NOMO-1 treated with dmso at 0.1 percent for 144 hours (cell line): ENCODE measurements around the gene POLR2E.
A peak's percentile ranks its signal among the peaks of the same experiment; 100 is the strongest.

Source experiments
- DNase-seq: peaks from one replicate; lab custom pipeline; 2025; ENCODE audit not compliant: unreplicated experiment; lab: John Stamatoyannopoulos, UW

The POLR2E gene

DNA sequence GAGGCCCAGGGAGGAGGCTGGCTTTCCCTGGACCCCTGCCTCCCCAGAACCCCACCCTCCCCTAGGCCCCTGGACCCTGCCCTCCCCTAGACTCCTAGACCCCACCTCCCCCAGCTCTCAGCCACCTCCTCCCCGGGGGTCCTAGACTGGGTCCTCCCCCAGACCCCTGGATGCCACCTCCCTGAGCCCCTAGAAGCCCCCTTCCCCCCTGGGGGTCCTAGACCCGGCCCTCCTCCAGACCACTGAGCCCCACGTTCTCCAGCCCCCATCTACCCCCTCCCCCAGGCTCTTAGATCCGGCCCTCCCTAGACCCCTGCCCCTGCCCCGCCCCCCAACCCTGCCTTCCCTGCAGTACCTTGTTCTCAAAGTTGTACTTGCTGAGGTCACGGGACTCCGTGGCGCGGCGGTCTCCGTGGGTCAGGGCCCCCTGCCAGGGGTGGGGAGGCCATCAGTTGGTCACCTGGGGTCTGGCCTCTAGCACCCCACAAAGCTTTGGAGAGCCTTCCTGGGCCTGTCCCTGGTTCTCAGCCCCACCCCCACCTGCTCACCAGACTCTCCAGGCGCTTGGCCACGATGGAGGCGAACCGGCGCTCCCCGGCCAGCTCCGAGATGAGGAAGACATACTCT, 16.6 kb upstream of the POLR2E start:
- no peak for DNase-seq

DNA sequence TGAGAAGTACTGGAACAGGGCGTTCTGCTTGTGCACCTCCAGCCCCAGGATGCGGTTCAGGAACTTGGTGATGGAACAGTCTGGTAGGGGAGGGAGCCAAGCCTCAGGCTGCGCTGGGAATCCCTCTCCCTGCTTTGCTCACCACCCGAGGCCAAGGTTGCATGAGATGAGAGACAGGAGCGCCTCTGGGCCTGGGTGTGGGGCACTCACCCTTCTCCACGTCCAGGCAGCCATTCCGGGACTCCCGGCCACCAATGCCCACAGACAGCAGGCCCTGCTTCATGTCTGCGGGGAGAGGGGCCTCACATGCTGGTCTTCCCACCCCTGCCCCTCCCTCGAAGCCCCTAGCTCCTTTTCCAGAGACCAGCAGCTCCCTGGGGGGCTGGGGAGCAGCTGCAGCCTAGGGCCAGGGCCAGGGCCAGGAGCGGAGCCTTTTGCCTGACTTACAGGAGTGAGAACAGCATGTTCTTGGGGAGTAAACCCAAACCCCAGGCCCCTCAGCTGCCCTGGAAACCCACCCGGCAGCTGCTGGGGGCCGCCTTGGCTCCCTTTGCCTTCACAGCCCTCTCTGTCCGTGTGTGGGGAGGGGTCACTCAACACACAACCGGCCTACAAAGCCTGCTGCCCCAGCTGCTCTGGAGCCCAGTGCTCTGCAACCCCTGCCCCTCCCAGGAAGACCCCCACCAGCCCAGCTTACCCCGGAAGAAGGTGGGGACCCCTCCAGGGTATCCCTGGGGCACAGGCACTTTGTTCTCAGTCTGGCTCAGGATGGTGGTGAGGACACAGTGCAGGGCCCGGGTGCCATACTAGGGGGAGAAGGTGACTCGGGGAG, 15.8 kb upstream of the POLR2E start:
- no peak for DNase-seq

DNA sequence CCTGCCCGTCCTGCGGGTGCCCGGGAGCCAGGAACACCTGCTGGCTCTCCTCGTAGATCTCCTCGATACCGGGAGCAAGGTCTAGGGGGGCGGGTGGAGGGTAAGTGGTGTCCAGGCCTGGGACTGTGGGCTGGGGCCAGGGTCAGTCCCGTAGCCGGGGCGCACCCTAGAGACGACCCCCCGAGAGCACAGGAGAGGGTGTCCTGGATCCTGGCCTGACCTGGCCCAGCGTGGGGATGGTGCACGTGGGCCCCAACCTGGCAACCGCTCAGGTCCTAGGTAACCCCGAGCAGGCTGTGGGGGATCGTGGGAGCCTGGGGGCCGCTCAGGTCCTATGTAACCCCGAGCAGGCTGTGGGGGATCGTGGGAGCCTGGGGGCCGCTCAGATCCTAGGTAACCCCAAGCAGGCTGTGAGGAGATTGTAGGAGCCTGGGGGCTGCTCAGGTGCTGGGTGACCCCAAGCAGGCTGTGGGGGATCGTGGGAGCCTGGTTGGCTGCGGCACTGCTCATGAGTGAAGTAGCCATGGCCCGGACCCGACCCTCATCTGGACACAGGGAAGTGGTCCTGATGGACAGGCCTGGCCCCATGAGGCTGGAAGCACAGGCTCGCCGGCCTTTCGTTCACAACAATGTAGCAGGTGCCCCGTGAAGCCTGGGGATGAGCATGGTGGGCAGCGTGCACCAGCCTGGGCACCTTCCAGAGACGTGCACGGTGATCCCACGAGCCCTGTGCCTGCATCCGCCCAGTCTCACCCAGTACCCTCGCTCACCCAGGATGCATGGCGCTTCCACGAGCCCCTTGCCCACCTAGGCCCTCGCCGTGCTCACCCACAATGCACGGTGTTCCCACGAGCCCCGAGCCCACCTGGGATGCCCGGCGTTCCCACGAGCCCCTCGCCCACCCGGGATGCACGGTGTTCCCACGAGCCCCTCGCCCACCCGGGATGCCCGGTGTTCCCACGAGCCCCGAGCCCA, 14.8 kb upstream of the POLR2E start:
- no peak for DNase-seq

DNA sequence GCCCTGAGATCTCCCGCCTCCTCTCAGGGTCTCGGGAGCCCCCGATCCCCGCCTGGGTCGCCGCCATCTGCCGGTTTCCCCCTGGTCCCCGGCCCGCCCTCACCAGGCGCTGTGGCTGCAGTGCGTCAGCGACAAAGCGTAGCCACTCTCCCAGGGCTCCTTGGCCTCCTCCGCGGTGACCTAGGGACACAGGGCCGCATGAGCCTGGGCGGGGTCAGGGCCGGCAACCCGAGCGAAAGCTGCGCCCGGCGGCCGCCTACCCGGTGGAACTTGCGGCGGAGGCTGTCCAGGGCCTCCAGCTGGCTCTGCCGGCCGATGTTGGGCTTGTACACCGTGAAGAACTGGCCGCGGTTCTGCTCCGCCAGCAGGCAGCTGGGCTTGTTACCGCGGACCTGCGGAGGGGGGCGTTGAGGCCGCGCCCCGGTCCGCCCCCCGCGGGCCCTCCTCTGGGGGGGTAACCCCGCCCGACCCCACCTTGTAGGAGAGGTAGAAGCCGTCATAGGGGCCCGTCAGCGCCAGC, 13.9 kb upstream of the POLR2E start:
- DNase-seq = no peak

DNA sequence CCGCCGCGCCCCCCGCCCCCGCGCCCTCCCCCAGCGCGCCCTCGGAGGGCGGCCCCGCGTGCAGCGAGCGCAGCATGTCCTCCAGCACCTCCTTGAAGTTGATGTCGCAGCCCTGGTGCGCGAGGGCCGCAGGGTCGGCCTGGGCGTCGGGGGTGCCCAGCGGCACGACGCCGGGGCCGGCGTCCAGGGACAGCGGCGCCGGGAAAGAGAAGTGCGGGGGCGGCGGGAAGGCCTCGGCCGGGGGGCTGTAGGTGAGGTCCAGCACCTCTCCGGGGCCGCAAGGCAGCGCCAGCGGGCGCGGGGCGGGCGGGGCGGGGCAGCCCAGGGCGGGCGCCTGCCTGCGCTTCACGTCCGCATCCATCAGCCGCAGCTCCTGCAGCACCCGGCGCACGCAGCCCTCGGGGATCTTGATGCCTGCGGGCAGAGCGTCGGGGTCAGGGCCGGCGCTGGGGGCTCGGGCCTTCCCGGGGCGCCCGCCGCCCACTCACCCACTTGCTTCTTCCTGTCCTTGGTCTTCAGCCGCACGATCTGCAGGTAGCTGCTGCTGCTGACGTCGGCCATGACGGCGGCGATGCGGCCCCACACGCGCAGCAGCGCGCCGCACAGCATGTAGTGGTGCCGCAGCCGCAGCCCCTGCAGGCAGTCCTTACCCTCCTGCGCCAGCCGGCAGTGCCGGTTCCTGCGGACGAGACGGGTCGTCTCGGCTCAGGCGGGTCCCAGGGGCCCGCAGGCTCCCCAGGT, 13.3 kb upstream of the POLR2E start:
- no peak for DNase-seq

DNA sequence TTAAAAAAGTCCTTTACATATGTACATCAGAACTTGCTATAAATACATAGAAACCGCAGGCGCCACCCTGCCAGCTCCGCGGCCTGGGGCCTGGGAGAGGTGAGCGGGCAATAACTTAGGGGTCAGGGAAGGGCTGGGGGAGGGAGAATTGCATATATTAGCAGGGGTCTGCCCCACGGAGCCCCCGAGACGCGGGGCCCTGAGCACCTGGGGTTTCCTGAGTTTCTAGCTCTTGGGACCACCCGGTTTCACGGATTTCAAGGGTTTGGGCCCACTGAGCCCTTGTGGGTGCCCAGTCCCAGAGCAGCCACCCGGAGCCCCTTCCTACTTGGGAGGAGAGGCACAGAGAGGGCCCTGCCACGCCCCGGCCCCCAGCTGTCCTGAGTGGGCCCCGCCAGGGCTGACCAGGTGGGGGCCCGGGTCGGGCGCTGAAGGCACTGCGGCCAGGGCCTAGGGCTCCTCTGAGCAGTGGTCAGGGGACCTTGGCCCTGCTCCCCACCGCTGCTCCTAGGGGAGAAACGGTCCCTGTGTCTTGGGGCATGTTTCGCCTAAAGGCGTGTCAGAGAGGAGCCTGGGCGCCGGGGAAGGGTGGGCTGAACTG, 12.6 kb upstream of the POLR2E start:
- no peak for DNase-seq

DNA sequence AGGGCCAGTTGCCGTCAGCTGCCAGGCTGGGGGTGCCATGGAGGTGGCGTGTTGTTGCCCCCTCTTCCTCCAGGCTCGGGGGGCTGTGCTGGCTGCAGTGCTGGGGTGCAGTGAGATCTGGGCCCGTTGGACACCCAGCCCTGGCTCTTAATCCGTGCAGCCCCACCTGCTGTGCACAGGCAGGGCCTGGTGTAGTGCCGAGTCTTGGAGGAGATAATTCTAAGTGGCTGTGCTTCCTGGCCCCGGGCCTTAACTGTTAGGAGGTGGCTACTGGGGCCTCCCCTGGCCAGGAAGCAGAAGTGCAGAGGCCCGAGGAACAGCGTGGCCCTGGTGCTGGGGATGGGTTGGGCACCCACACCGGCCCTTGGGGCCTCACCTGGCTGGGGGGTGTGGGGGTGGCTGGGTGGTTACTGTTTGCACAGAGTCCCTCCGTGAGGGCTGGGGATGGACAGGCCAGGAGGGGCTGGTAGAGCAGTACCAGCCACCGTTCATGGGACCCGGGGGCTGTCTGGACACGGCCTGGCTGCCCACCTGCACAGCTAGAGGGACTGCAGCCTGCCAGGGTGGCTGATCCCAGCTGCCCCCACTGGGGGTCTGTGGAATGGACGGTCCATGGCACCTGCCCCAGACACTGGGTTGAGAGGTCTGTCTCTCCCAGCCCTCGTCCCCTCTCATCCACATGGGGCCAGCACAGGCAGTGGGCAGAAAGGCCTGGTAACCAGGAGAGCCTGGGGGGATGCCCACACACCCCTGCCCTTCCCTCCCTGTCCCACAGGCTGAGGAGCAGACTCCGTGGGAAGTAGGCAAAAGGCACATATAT, 11.9 kb upstream of the POLR2E start:
- peak; percentile 25 for DNase-seq

DNA sequence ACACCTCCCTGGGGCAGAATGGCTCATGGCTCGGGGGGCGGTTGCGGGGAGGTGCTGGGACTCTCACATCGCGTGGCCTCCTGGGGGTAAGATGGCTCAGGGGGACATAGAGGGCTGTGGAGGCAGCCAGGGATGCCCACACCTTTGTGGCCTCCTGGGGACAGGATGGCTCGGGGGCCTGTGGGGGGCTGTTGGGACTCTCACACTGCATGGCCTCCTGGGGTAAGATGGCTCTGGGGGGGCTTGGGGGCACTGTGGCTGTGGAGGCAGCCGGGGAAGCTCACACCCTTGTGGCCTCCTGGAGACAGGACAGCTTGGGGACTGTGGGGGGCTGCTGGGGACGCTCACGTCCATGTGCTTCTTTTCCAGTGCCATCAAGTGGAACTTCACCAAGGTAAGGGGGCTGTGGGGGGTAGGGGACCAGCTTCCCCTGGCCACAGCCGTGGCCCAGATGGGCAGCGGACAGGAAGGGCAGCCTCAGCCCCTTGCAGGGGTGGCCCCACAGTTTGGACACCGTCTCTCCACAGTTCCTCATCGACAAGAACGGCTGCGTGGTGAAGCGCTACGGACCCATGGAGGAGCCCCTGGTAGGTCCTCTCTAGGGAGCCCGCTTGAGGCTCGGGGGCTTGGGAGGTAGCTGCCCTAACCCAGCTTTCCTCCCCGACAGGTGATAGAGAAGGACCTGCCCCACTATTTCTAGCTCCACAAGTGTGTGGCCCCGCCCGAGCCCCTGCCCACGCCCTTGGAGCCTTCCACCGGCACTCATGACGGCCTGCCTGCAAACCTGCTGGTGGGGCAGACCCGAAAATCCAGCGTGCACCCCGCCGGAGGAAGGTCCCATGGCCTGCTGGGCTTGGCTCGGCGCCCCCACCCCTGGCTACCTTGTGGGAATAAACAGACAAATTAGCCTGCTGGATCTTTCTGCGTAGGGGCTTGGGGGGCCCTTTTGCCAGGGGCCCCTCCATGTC, 11.0 kb upstream of the POLR2E start:
- no peak for DNase-seq

DNA sequence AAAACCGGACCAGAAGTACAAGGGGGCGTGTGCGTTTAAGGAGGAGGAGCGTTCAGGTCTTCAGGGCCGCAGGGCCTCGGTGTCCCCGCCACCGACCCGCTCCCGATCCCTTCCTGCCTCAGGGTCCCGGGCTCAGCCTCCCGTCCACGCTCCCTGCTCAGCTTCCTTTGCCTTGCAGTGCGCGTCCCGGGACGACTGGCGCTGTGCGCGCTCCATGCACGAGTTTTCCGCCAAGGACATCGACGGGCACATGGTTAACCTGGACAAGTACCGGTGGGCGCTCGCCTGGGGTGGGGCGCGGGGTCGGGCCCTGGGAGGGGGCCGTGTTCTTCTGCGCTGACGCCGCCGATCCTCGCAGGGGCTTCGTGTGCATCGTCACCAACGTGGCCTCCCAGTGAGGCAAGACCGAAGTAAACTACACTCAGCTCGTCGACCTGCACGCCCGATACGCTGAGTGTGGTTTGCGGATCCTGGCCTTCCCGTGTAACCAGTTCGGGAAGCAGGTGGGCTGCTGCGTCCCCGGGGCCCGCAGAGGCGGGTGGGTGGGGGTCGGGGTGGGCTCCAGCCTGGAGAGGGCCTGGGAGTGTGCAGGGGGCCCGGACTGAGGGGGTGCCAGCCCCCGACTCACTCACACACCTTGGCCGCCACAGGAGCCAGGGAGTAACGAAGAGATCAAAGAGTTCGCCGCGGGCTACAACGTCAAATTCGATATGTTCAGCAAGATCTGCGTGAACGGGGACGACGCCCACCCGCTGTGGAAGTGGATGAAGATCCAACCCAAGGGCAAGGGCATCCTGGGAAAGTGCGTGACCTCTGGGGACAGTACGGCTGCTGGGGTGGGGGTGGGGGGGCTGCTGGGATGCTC, 10.1 kb upstream of the POLR2E start:
- no peak for DNase-seq

DNA sequence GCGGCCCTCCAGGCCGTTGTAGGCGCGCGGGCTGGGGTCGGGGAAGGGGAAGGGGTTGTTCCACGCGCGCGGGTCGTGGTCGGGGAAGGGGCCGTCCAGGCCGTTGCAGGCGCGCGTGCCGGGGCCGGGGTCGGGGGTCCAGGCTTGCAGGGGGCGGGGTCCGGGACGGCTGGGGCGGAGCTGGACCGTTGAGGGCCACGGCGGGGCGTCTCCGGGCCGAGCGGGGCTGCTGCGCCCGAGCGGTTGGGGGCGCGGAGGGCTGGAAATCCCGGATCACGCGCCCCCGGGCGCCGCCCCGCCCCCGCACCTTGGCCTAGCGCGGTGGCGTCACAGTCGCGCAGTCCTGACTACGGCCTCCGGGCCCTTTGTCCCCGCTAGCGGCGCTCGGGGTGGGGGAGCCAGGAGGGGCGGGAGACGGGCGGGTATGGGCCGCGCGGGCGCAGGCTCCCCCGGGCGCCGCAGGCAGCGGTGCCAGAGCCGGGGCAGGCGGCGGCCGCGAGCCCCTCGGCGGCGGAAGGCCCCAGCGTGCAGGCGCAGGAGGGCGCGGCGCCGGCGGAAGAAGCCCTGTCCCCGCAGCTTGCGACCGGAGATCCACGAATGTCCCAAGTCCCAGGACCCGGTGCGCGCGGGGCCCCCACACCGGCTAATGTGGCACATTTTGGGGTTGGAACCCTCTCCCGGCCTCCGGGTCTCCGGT, 9.3 kb upstream of the POLR2E start:
- DNase-seq = no peak

DNA sequence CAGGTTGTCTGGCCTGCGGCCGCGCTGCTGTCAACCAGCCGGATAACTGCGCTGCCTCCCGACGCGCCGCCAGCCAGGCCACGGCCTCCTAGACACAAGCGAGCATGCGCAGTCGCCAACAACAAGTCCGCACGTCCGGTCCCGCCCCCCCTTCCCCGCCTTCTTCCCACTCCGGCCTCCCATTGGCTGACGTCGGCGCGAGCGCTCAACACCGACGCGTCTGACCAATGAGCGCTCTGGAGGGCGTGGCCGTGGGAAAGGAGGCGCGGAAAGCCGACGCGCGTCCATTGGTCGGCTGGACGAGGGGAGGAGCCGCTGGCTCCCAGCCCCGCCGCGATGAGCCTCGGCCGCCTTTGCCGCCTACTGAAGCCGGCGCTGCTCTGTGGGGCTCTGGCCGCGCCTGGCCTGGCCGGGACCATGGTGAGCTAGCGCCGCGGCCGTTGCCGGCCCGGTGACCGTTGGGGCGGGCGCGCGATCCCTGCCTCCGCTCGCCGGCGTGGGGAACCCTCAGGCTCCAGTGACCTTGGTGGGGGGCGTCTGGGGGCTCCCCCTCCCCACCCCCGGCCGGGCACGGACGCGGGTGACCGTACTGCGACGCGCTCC, 8.6 kb upstream of the POLR2E start, which contains the start of gene GPX4:
Gene GPX4, plus strand, starts transcription at position 287 of the 603 bp plus-strand sequence. Its CDS starts 50 bp downstream, at position 337.
- peak; percentile 97 for DNase-seq

DNA sequence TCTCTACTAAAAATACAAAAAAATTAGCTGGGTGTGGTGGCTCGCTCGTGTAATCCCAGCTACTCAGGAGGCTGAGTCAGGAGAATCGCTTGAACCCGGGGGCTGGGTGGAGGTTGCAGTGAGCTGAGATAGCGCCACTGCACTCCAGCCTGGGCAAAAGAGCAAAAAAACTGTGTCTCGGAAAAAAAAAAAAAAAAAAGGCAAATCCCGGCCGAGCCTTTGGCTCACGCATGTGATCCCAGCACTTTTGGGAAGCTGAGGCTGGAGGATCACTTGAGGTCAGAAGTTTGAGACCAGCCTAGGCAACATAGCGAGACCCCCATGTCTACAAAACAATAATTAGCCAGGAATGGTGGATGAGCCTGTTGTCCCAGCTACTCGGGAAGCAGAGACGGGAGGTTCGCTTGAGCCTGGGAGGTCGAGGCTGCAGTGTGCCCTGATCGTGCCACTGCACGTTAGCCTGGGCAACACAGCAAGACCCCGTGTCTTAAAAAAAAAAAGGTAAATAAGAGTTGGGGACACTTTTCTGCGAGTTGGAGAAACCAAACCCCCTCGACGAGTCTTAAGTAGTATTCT, 8.0 kb upstream of the POLR2E start:
- no peak for DNase-seq

DNA sequence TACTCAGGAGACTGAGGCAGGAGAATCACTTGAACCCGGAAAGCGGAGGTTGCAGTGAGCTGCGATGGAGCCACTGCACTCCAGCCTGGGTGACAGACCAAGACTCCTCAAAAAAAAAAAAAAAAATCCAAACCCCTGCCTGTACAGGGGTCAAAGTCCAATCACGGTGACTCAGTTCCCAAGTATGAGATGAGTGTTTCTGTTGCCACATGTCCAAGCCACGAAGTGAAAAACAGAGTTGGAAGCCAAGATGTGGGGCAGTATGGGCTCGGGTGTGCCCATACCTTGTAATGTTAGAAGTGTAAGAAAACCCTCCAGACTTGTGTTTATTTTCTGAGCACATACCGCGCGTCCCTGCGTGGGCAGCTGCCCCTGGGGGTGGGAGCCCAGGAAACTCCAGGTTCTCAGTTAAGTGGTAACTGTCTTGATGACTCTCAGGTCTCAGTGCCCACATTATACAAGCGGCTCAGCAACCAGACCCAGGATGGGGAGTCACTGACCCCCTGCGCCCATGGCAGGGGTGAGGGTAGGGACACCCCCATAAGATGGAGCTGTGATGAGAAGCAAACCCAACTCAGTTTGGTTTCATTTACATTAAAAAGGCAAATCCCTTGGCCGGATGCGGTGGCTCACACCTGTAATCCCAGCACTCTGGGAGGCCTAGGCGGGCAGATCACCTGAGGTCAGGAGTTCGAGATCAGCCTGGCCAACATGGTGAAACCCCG, 7.4 kb upstream of the POLR2E start:
- peak; percentile 44 for DNase-seq

DNA sequence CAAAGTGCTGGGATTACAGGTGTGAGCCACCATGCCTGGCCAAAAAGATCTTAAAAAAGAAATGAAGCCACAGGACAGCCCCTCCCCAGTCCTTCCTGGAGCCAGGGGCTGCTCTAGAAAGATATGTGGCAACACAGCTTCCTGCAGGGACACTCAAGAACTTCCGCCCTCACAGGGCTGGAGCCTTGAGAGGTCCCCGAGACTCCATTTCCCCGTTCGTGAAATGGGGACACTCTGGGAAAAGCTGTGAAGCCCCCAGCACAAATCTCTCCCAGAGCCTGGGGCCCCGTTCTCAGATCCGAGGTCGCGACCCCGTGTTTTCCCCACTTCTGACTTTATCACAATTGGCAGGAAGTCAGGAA, 6.1 kb upstream of the POLR2E start:
- DNase-seq = peak; percentile 28
